Vagina (tissue), 2 donors: Measurements from ENCODE around the gene BNIP1.

Source experiments
- CTCF ChIP-seq, 3 experiments: fragments of 450-650 bp in 2 of 3; fragments of 200-600 bp in 1 of 3; sonication (generic) in 1 of 3; IDR thresholded peaks; one replicate each; pipeline ENCODE4 v1.5.1; 2017 to 2019; ENCODE audit warnings: antibody characterized with exemption in 3 of 3, mild to moderate bottlenecking in 2 of 3, moderate library complexity in 2 of 3
- POLR2AphosphoS5 ChIP-seq, 2 donors: sonication (generic); formaldehyde crosslinking; IDR thresholded peaks; one replicate each; pipeline ENCODE4 v1.9.0; 2017; ENCODE audit warnings: antibody characterized with exemption in 2 of 2, mild to moderate bottlenecking in 2 of 2, low read depth in 1 of 2; ENCODE audit not compliant: insufficient read depth in 1 of 2

GRCh38 chr5:173114536-173114935 is 29.8 kb upstream of the BNIP1 start:
- TF ChIP-seq CTCF (IDR thresholded peaks at IDR 0.05), result no peak
- no peak for TF ChIP-seq POLR2AphosphoS5 (IDR thresholded peaks at IDR 0.05; ENCODE audit: insufficient read depth in 1 of 2, low read depth in 1 of 2)
